ENCODE data around the gene PCYT1A. TPM values are rescaled to one million over a fixed set of nuclear protein-coding genes. Genes with fewer than 3 reads are reported as not detected.
A peak's percentile ranks its signal among the peaks of the same experiment; 100 is the strongest.
"Not testable (repeated sequence)": the region's sequence is repeated elsewhere in the genome, so short reads cannot be mapped to it uniquely, and the experiment has no call there.

The PCYT1A gene
- total and polyA plus RNA-seq, 2 donors (not counting 1 experiment from before 2014, with no cell fraction given) = 56.6 to 61.2 TPM

DNA sequence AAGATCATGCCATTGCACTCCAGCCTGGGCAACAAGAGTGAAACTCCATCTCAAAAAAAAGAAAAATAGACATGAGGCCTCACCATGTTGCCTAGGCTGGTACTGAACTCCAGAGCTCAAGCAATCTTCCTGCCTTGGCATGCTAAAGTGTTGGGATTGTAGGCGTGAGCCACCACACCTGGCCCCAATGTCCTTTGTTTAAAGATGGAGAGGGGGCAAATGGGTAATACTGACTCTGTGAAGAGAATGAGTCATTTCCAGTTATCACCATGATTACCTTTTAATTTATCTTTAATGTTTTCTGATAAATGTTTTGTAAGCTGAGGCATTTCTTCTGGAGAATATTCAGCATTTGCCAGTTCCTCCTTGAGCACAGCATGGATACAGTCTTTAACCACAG is 28.3 kb upstream of the PCYT1A start:
- Histone ChIP-seq H2AFZ (ENCODE audit: insufficient read depth, low read depth, low read length, poor library complexity, severe bottlenecking) (no peak overlapping the region), H3K27ac (ENCODE audit: low read length in 2 of 2) (no peak overlapping the region), H3K9me3 (ENCODE audit: control extremely low read depth in 1 of 3, control insufficient read depth in 2 of 3, insufficient read depth in 1 of 3, low read length in 2 of 3) (no peaks in the 10 kb centered on the region), H3K4me1 (ENCODE audit: control insufficient read depth in 2 of 2, insufficient read depth in 2 of 2, low read length in 2 of 2) (peaks cover 0 to 8% of the 10 kb centered on the region in 2 donors), H3K27me3 (replicated peaks in 1 of 4; ENCODE audit: control extremely low read depth in 1 of 4, control insufficient read depth in 3 of 4, insufficient read depth in 4 of 4, low read length in 3 of 4) (no peaks in the 10 kb centered on the region), H3K4me2 (replicated peaks; ENCODE audit: low read depth, low read length, poor library complexity, severe bottlenecking) (no peak overlapping the region), H3K36me3 (replicated peaks in 1 of 2; ENCODE audit: control extremely low read depth in 1 of 2, control insufficient read depth in 1 of 2, extremely low read depth in 1 of 2, insufficient read depth in 2 of 2, low read length in 1 of 2) (no peaks in the 10 kb centered on the region), H4K20me1 (ENCODE audit: control insufficient read depth, insufficient read depth, low read length, poor library complexity, severe bottlenecking) (no peaks in the 10 kb centered on the region), H3K4me3 (ENCODE audit: control extremely low read depth in 1 of 5, extremely low read depth in 1 of 5, insufficient read depth in 1 of 5, low read depth in 2 of 5, low read length in 4 of 5) (no peak overlapping the region), H3K9ac (ENCODE audit: low read length) (no peak overlapping the region), H3K79me2 (ENCODE audit: control insufficient read depth, insufficient read depth, low read length) (peaks cover 3% of the 10 kb centered on the region)
- no CpG with 5 or more reads among the region's 1 CpG for WGBS (ENCODE audit: insufficient coverage)
- no peak for DNase-seq
- intact Hi-C loops (cut with micrococcal nuclease) = loop anchor here (5.0 kb wide), 1 partner anchor 64 kb away; no protein-coding TSS in a partner anchor
- ATAC-seq (ENCODE audit: low read depth) = no peak
- TF ChIP-seq, protein P1, sequence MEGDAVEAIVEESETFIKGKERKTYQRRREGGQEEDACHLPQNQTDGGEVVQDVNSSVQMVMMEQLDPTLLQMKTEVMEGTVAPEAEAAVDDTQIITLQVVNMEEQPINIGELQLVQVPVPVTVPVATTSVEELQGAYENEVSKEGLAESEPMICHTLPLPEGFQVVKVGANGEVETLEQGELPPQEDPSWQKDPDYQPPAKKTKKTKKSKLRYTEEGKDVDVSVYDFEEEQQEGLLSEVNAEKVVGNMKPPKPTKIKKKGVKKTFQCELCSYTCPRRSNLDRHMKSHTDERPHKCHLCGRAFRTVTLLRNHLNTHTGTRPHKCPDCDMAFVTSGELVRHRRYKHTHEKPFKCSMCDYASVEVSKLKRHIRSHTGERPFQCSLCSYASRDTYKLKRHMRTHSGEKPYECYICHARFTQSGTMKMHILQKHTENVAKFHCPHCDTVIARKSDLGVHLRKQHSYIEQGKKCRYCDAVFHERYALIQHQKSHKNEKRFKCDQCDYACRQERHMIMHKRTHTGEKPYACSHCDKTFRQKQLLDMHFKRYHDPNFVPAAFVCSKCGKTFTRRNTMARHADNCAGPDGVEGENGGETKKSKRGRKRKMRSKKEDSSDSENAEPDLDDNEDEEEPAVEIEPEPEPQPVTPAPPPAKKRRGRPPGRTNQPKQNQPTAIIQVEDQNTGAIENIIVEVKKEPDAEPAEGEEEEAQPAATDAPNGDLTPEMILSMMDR (IDR thresholded peaks at IDR 0.05) = no peak
- no peak for TF ChIP-seq EZH2 (IDR thresholded peaks at IDR 0.05; ENCODE audit: borderline replicate concordance, insufficient read depth, low read depth, low read length, poor library complexity, severe bottlenecking)
- Mint-ChIP-seq H3K4me3 (no peak overlapping the region), H3K9me3 (ENCODE audit: insufficient read depth) (no peaks in the 10 kb centered on the region), H3K27ac (no peak overlapping the region), H3K27me3 (no peaks in the 10 kb centered on the region), H3K4me1 (peaks cover 10% of the 10 kb centered on the region)
- POLR2A ChIA-PET = interaction anchor here (0.5 kb wide), 1 partner anchor 19 kb away, joined by 3 read pairs; no protein-coding TSS in a partner anchor
- CTCF ChIA-PET = interaction anchor here (0.7 kb wide), 1 partner anchor 729 kb away, joined by 3 read pairs; no protein-coding TSS in a partner anchor

DNA sequence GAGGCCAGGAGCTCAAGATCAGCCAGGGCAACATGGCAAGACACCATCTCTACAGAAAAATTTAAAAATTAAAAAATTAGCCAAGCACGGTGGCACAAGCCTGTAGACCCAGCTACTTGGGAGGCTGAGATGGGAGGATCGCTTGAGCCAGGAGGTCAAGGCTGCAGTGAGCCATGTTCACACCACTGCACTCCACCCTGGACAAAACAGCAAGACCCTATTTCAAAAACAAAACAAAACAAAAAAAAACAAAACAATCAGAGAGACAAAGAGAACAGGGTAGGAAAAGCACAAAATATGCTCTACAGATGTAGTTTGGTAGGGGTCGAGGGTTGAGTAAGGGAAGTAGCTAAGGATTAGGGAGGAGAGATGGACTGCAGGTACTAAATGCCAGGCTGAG is 27.1 kb upstream of the PCYT1A start:
- ATAC-seq (ENCODE audit: low read depth) = no peak
- no peak overlapping the region for H3K4me3 Mint-ChIP-seq

DNA sequence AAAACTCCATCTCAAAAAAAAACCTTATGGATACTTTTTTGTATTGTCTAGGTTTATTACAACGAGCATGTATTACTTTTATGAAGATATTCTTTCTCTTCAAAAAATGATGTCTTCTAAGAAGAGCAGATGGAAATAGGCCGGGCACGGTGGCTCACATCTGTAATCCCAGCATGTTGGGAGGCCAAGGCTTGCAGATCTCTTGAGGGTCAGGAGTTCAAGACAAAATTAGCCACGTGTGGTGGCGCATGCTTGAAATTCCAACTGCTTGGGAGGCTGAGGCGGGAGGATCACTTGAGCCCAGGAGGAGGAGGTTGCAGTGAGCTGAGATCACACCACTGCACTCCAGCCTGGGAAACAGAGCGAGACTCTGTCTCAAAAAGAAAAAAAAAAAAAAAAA is 26.6 kb upstream of the PCYT1A start:
- H3K9me3 Mint-ChIP-seq (ENCODE audit: insufficient read depth); H3K79me2 ChIP-seq (ENCODE audit: control insufficient read depth, insufficient read depth, low read length); H3K27ac ChIP-seq (ENCODE audit: low read length in 2 of 2); H3K4me1 ChIP-seq (ENCODE audit: control insufficient read depth in 2 of 2, insufficient read depth in 2 of 2, low read length in 2 of 2); H3K27me3 ChIP-seq (replicated peaks in 1 of 4; ENCODE audit: control extremely low read depth in 1 of 4, control insufficient read depth in 3 of 4, insufficient read depth in 4 of 4, low read length in 3 of 4); H3K36me3 ChIP-seq (replicated peaks in 1 of 2; ENCODE audit: control extremely low read depth in 1 of 2, control insufficient read depth in 1 of 2, extremely low read depth in 1 of 2, insufficient read depth in 2 of 2, low read length in 1 of 2); H2AFZ ChIP-seq (ENCODE audit: insufficient read depth, low read depth, low read length, poor library complexity, severe bottlenecking); H3K9me3 ChIP-seq (ENCODE audit: control extremely low read depth in 1 of 3, control insufficient read depth in 2 of 3, insufficient read depth in 1 of 3, low read length in 2 of 3); H3K4me2 ChIP-seq (replicated peaks; ENCODE audit: low read depth, low read length, poor library complexity, severe bottlenecking); H4K20me1 ChIP-seq (ENCODE audit: control insufficient read depth, insufficient read depth, low read length, poor library complexity, severe bottlenecking); ATAC-seq (ENCODE audit: low read depth); DNase-seq; CTCF ChIA-PET; H3K27me3 Mint-ChIP-seq; H3K9ac ChIP-seq (ENCODE audit: low read length); H3K4me1 Mint-ChIP-seq; H3K4me3 Mint-ChIP-seq; H3K27ac Mint-ChIP-seq; H3K4me3 ChIP-seq (ENCODE audit: control extremely low read depth in 1 of 5, extremely low read depth in 1 of 5, insufficient read depth in 1 of 5, low read depth in 2 of 5, low read length in 4 of 5); POLR2A ChIA-PET; intact Hi-C loops (cut with micrococcal nuclease): not testable (repeated sequence)
- 100% methylated on average over 5 of the region's 7 CpGs for WGBS (ENCODE audit: insufficient coverage)

More for the DNA sequence above, 27.1 kb upstream of the PCYT1A start:
- H3K27me3 ChIP-seq (replicated peaks in 1 of 4; ENCODE audit: control extremely low read depth in 1 of 4, control insufficient read depth in 3 of 4, insufficient read depth in 4 of 4, low read length in 3 of 4) = no peaks in the 10 kb centered on the region
- no peaks in the 10 kb centered on the region for H4K20me1 ChIP-seq (ENCODE audit: control insufficient read depth, insufficient read depth, low read length, poor library complexity, severe bottlenecking)
- no peak for DNase-seq
- ChIA-PET CTCF (no interaction called here), POLR2A (no interaction called here)
- H3K4me2 ChIP-seq (replicated peaks; ENCODE audit: low read depth, low read length, poor library complexity, severe bottlenecking) = no peak overlapping the region
- no peaks in the 10 kb centered on the region for H3K9me3 ChIP-seq (ENCODE audit: control extremely low read depth in 1 of 3, control insufficient read depth in 2 of 3, insufficient read depth in 1 of 3, low read length in 2 of 3)
- H3K4me1 Mint-ChIP-seq = peaks cover 10% of the 10 kb centered on the region
- no peaks in the 10 kb centered on the region for H3K9me3 Mint-ChIP-seq (ENCODE audit: insufficient read depth)
- no peak overlapping the region for H3K9ac ChIP-seq (ENCODE audit: low read length)
- peaks cover 0 to 8% of the 10 kb centered on the region in 2 donors for H3K4me1 ChIP-seq (ENCODE audit: control insufficient read depth in 2 of 2, insufficient read depth in 2 of 2, low read length in 2 of 2)
- H2AFZ ChIP-seq (ENCODE audit: insufficient read depth, low read depth, low read length, poor library complexity, severe bottlenecking) = no peak overlapping the region
- peak overlapping the region; percentile 0 for H3K27ac Mint-ChIP-seq
- 100% methylated on average over 1 of the region's 3 CpGs for WGBS (ENCODE audit: insufficient coverage)
- no peak overlapping the region for H3K4me3 ChIP-seq (ENCODE audit: control extremely low read depth in 1 of 5, extremely low read depth in 1 of 5, insufficient read depth in 1 of 5, low read depth in 2 of 5, low read length in 4 of 5)
- H3K27me3 Mint-ChIP-seq = no peaks in the 10 kb centered on the region
- intact Hi-C loops (cut with micrococcal nuclease) = no loop called here
- no peak overlapping the region for H3K27ac ChIP-seq (ENCODE audit: low read length in 2 of 2)
- peaks cover 3% of the 10 kb centered on the region for H3K79me2 ChIP-seq (ENCODE audit: control insufficient read depth, insufficient read depth, low read length)
- TF ChIP-seq, protein P1 (IDR thresholded peaks at IDR 0.05) = no peak
- TF ChIP-seq EZH2 (IDR thresholded peaks at IDR 0.05; ENCODE audit: borderline replicate concordance, insufficient read depth, low read depth, low read length, poor library complexity, severe bottlenecking) = no peak
- no peaks in the 10 kb centered on the region for H3K36me3 ChIP-seq (replicated peaks in 1 of 2; ENCODE audit: control extremely low read depth in 1 of 2, control insufficient read depth in 1 of 2, extremely low read depth in 1 of 2, insufficient read depth in 2 of 2, low read length in 1 of 2)

Measured in B cell (primary cell).